Frontal cortex (tissue), 4 donors: Measurements from ENCODE around the gene NIT2. TPM values are rescaled to one million over a fixed set of nuclear protein-coding genes. Genes with fewer than 3 reads are reported as not detected.
"Not testable (repeated sequence)": the region's sequence is repeated elsewhere in the genome, so short reads cannot be mapped to it uniquely, and the experiment has no call there.

ENCODE experiments used
- DNase-seq, 2 donors: peaks; one replicate each; pipeline ENCODE4 v3.0.0; 2012; ENCODE audit warnings: low spot score in 2 of 2
- FAIRE-seq: peaks from 2 replicates; lab custom pipeline; 2012; peaks lifted over from hg19 to GRCh38; lab: Jason Lieb, UNC
- total RNA-seq: library from RNA; depleted of rRNA; stranded (reverse); fragments of >200 nt; gene quantifications from one replicate; pipeline ENCODE4 v1.2.3, GENCODE V29; 2014
- donor health status: control.
- donor health status: control.
- donor health status: control.

The NIT2 gene
- total RNA-seq, 1 donor from 2014 or later: 8.6 TPM

DNA sequence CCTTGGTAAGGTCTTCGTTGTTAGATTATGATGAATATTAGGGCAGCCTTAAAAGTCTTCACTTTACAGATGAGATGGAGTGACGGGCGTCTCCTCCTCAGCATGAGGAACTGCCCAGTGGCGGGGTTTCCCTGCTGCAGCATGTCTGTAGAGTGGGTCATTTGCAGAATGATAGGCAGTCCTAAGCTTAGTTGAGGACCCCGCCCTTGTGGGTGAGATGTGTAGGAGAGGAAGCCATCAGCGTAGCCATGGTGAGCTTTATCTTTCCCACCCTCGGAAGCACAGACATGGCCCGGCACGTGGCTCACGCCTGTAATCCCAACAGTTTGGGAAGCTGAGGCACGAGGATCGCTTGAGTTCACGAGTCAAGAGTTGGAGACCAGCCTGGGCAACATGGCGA, 877 bp downstream of the NIT2 start:
- FAIRE-seq (no peak), DNase-seq (no peak)

DNA sequence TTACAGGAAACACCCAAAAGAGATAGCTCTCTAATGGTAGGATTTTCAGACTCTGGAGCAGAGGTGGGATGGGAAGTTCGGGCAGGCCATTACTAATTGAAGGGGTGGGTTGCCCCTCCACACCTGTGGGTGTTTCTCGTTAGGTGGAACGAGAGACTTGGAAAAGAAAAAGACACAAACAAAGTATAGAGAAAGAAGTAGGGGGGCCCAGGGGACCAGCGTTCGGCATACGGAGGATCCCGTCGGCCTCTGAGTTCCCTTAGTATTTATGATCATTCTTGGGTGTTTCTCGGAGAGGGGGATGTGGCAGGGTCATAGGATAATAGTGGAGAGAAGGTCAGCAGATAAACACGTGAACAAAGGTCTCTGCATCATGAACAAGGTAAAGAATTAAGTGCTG, 1.7 kb downstream of the NIT2 start:
- FAIRE-seq: not testable (repeated sequence)

DNA sequence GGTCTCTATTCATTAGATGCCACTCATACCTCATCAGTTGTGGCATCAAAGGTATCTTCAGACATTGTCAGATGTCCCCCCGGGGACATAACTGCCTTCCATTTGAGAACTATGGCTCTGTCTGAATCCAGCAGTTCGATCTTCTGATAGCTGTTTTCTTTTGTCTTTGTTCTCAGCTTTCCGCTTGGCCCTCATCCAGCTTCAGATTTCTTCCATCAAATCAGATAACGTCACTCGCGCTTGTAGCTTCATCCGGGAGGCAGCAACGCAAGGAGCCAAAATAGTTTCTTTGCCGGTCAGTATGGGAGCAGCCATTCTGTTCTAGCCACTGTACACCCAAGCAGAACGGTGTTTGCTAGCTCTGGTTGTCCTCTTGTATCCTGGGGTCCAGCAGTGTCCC, 4.4 kb downstream of the NIT2 start:
- no peak for DNase-seq
- FAIRE-seq: no peak

More for the DNA sequence above, 1.7 kb downstream of the NIT2 start:
- not testable (repeated sequence) for DNase-seq

DNA sequence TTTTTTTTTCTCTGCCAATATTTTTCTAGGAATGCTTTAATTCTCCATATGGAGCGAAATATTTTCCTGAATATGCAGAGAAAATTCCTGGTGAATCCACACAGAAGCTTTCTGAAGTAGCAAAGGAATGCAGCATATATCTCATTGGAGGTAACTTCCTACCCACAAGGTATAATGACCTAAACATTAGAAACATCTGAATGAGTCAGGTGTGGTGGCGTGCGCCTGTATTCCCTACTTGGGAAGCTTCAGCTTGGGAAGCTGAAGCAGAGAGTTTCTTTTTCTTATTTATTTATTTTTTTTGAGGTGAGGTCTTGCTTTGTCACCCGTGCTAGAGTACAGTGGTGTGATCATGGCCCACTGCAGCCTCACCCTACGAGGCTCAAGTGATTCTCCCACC, 5.2 kb downstream of the NIT2 start:
- FAIRE-seq: no peak
- no peak for DNase-seq

DNA sequence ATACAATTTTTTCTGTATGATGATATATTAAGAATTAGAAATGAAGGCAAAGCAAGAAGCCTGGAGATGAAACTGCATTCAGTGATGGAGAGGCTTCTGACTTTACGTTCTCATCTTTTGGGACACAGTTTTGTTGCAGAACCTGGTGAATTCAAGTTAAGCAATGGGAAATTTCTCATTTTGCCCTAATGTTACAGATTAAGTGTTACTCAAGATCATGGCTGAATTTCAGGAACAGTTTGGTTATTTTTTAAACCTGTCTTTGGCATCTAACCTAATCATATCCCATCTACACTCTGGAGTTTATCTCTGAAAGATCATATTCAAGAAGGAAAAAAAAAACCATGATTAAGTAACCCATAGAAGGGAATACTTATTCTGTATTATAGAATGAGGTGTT, 6.0 kb downstream of the NIT2 start:
- DNase-seq: no peak
- no peak for FAIRE-seq

DNA sequence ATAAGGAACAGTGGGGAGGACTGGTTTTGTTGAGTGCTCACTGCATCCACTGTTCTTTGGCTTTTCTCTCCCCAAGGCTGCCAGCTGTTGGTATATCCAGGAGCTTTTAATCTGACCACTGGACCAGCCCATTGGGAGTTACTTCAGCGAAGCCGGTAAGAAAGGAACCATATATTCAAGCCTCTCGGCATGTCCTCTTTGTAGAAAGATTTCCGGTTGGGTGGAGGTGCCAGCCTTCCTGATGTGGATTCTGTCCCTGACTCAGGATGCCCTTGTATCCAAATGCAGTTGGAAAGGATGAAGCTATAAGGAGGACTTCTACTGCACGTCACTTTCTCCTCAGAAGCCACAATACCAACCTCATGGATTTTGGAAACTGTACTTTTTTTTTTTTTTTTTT, 14.2 kb downstream of the NIT2 start:
- FAIRE-seq: no peak
- no peak for DNase-seq

DNA sequence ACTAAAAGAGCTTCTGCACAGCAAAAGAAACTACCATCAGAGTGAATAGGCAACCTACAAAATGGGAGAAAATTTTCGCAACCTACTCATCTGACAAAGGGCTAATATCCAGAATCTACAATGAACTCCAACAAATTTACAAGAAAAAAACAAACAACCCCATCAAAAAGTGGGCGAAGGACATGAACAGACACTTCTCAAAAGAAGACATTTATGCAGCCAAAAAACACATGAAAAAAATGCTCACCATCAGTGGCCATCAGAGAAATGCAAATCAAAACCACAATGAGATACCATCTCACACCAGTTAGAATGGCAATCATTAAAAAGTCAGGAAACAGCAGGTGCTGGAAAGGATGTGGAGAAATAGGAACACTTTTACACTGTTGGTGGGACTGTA, 17.2 kb downstream of the NIT2 start:
- FAIRE-seq, DNase-seq: not testable (repeated sequence)

DNA sequence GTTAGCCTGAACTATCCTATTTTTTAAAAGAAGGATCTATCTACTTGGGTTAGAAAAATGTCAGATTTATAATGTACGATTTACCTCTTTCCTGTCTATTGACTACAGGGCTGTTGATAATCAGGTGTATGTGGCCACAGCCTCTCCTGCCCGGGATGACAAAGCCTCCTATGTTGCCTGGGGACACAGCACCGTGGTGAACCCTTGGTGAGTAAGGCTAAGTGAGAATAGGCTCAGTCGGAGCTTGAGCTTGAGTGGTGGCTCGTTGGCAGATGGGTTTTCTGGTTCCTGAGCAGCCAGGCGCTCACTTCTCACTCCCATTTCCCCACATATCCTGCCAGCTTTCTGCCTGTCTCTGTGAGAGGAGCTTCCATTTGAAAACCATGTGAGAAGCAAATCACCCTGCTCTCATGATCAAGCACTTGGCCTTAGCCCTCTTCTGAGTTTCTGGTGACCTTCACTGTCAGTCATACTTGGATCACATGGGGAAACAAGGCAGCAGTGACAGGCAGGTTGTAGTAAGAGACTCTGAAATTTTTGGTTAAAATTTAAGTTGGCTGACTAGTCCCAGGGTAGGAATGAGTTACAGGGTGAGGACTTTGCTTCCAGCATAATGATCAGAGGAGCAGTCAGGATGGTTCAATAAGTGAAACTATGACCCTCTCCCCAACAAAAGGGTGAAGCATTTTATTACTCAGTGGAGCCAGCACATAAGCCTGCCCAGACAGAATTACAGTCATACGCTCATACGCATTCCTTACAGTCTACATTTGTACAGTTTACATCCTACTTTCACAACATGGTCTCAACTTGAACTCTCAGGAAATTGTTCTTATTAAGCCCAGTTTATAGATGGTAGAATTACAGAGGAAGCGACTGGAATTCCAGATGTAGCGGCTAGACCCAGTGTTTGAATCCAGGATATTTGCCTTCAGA, 18.0 kb downstream of the NIT2 start:
- FAIRE-seq (no peak), DNase-seq (no peak)

DNA sequence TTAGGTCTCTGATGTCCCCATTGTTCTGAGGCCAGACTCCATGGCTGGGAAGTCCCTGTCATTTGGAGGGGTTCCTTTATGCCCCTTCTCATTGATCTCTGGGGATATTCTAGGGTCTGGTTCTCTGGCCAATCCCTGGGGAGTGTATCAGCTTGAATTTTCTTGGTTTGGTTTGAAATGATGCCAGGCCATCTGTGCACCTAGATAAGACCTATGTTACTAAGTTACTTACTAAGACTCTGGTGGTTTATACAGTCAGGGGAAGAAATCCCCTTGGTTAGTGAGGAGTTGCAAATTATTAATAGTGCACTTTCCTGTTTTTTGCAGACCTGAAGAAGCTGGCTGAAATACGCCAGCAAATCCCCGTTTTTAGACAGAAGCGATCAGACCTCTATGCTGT, 20.3 kb downstream of the NIT2 start:
- no peak for FAIRE-seq
- DNase-seq: no peak

DNA sequence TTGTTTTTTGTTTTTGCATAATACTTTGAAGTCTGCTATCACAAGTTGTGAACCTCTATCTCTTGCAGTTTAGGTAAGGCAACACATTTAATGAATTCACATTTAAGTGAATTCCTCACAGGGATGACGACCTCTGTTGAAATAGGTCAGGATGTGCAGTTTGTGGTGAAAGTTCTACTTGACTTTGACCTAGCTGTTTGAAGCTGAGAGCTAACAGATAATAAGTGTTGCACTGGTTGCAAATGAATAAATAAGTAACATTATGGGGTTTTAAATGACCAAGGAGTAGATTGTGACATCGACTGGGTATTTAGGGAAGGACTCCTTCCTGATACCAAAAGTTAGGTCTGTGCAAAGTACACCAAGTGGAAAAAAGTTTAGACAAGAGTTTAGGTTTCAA, 23.9 kb downstream of the NIT2 start:
- FAIRE-seq: no peak
- DNase-seq: no peak

DNA sequence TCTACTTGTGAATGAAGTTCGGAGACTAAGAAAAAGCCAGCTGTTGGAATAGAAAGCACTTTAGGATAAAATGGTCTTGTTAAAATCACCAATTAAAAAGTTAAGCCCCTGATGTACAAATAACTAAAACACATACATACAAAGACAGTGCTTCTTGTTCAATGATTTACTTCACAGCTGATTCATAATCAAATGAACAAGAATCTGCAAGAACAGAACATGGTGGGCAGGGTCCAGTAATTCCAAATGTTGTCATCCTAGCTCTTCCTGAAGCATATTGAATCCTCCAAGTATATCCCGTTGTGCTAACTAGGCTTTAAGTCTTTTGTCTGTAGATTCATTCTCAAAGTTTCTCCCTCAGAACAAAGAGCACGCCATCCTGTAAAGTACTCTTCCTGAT, 24.5 kb downstream of the NIT2 start:
- DNase-seq (no peak), FAIRE-seq (no peak)

DNA sequence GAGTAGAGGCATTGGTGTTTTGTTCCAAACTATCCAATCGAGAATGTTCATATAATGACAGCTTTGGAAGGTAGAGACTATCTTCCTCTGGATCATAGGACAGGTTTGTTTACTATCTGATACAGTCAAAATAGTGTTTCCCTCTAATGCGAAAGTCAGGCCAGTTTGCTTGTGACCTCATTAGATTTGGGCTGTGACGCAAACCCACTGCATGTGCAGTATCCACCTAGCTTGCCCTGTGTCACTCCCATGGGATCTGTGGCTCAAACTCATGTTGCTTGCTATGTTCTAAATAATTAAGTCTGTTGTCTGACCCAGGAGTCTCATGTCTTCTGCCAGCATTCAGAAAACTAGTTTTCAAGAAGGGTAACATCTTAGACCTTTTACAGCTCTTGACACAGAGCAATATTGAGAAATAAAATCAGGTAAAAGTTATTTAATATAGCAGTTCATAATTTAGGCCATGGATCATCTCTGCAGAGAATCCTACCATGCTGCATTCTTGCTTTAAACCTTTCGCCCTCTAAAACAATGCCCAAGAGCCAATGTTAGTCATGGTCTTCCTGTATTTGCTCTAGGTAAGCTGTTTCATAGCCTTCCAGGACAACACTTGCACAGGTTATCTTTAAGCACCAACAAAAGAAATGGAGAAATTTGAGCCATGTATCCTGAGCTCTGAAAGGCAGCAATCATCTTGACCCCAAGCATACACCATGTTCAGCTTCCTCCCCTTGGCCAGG, 26.4 kb downstream of the NIT2 start:
- no peak for DNase-seq
- no peak for FAIRE-seq

DNA sequence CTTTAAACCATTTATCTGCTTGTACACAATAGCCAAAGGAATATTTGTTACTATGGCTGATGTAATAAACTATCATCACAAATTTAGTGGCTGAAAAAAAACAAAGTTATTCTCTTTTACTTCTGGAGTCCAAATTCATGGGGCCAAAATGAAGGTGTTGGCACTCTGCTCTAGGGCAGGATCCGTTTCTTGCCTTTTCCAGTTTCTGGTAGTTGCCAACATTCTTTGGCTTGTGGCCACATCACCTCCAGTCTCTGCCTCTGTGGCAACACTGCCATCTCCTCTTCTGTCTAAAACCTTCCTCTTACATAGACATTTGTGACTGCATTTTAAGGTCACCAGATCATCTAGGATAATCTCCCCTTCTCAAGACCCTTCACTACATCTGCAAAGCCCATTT, 27.3 kb downstream of the NIT2 start:
- DNase-seq (no peak), FAIRE-seq (no peak)

DNA sequence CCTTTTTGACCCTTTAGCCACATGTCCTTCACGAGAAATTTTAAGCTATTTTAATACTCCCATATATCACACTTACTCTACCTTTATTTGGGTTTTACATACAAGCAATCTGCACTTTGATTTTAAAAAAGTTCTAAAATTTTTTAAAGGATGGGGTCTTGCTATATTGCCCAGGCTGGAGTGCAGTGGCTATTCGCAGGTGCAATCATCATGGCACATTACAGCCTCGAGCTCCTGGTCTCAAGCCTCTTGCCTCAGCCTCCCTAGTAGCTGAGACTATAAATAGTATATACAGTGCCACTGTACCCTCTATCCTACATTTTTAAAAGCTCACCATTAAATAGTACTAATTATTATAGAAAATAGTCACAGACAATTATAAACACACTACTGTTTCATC, 29.9 kb downstream of the NIT2 start:
- DNase-seq: no peak
- no peak for FAIRE-seq

DNA sequence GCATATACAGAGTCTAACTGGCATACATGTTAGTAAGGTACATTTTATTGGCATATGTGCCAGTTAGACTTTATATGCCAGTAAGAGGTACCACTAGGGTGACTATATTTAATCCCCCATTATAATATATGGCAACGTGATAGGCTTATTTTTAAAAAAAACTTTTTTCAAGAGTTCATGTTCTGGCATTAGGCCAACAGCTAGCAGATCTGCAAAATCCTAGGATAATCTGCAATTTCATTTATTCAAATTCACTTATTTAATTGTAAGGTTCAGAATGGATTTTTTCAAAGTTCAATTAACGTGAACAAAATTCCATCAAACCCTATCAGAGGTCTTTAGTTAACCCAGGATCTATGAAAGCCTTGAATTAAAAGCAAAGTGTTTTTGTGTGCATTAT, 31.9 kb downstream of the NIT2 start:
- FAIRE-seq (no peak), DNase-seq (no peak)

DNA sequence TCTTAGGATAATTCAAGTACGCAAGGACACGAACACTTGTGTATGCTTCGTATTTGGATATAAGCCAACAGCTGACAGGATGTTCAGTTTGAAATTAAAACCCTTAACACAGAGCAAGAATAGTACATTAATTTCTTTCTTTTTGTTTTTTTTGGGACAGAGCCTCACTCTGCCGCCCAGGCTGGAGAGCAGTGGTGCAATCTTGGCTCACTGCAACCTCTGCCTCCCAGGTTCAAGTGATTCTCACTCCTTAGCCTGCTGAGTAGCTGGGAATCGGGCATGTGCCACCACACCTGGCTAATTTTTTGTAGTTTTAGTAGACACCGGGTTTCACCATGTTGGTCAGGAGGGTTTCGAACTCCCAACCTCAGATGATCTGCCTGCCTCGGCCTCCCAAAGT, 33.9 kb downstream of the NIT2 start:
- FAIRE-seq (no peak), DNase-seq (no peak)

DNA sequence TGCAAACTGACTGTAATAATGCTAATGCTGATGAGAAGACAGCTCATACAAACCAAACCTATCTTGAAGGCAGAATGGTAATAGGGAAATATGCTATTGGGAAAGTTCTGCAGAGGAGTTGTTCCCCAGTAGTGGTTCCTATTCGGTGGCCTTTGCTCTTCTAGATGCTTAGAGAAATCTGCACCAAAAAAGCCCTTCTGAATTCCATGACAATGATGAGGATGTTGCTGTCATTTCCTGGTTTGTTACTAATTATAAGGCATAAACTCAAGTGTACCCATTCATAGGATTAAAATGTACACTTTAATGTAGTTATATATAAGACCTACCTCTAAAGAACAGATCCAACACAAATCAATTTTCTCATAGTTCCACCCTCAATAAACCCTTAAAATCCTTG, 36.2 kb downstream of the NIT2 start:
- FAIRE-seq (no peak), DNase-seq (no peak)

DNA sequence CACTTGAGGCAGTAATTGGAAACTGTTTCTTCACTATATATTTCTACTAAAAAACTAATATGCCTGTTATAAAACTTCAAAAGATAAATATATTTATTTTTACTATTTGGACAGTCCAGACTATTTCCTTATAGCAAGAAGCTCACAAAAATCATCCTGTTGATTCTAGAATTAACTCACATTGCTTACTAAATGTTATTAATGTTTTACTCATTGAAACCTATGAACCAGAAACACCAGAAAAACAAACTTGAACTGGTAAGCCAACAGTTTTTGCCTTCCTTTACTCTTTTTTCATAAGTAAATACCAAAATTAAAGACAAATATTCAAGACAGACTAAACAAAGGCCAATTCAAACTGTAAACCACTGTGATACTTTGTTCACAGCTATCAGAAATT, 40.0 kb downstream of the NIT2 start:
- no peak for FAIRE-seq
- DNase-seq: no peak

DNA sequence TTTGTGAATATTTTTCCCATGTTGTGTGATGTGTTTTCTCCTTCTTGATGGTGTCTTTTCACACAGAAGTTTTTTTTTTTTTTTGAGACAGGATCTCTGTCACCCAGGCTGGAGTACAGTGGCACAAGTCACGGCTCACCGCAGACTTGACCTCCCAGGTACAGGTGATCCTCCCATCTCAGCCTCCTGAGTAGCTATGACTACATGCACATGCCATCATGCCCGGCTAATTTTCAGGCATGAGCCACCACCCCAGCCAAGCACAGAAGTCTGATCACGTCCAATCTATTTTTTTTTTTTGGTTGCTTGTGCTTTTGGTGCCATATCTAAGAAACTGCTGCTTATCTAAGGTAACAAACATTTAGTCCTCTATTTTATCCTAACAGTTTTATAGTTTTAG, 41.7 kb downstream of the NIT2 start:
- DNase-seq (no peak), FAIRE-seq (no peak)

DNA sequence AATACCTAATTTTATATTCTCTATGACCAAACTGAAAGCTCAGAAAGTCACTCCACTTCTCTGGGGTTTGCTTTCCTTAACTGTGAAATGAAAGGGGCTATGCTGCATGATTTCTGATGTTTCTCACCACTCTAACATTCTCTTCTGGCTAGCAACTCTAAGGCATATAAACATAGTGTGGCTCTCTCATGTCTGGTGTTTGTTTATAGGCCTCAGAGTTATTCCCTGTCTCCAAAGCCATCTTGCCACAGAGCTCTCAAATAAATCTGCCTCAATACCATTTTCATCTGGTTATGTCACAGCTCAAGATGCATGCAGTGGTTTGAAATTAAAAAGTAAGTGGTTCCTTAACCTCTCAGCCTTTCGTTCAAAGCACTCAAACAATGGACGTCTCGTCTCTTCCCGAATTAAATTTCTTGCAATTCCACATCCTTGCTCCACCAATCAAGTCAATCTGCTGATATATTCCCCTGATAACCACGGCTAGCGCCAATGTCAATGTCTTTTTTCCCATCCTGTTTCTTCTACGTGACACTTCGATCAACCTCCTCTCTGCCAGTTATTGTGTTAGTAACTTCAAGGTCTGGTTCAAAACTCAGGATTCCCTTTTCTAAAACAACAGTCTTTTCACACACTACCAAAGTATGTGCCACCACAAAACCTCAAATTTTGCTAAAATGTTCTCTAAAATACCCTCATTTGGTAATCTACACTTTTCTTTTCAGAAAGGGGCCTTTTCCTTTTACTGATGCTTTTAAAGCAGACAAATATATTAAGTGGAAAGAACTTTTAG, 50.4 kb downstream of the NIT2 start:
- no peak for DNase-seq
- FAIRE-seq: no peak
